Measurements from ENCODE around the gene BPIFB4. TPM values are rescaled to one million over a fixed set of nuclear protein-coding genes. Genes with fewer than 3 reads are reported as not detected.

The BPIFB4 gene
- polyA plus RNA-seq, 1 of the 3 experiments (the other 2 are of a cell fraction) = not detected

DNA sequence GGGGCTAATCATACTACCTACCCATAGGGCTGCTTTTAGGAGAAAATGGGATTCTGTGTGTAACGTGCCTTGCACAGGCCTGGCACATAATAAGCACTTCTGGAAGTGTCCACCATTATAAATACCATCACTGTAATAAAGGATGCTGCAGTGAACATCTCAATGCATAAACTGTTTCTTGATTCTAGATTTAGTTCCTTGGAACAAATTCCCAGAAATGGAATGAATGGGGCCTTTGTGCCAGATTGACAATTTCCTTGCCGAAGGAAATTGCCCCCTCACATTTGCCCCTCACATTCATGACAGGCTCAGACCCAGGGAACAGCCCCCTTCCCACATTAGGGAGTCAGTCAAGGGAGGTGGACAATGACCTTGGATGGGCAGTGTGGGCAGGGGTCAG is 29.2 kb downstream of the BPIFB4 start:
- TF ChIP-seq, protein P1, sequence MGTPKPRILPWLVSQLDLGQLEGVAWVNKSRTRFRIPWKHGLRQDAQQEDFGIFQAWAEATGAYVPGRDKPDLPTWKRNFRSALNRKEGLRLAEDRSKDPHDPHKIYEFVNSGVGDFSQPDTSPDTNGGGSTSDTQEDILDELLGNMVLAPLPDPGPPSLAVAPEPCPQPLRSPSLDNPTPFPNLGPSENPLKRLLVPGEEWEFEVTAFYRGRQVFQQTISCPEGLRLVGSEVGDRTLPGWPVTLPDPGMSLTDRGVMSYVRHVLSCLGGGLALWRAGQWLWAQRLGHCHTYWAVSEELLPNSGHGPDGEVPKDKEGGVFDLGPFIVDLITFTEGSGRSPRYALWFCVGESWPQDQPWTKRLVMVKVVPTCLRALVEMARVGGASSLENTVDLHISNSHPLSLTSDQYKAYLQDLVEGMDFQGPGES (IDR thresholded peaks at IDR 0.05; ENCODE audit: low read depth, low read length) = no peak
- TF ChIP-seq FOXJ3 (CRISPR knock-in tag; IDR thresholded peaks at IDR 0.05) = no peak
- TF ChIP-seq, protein P2, sequence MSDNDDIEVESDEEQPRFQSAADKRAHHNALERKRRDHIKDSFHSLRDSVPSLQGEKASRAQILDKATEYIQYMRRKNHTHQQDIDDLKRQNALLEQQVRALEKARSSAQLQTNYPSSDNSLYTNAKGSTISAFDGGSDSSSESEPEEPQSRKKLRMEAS (IDR thresholded peaks at IDR 0.05; ENCODE audit: low read depth) = no peak
- TF ChIP-seq RAD21 (IDR thresholded peaks at IDR 0.05; ENCODE audit: low read length) = no peak
- no peak for TF ChIP-seq FOSL2 (IDR thresholded peaks at IDR 0.05; ENCODE audit: borderline replicate concordance, low read depth)
- TF ChIP-seq GATA2 (CRISPR knock-in tag; IDR thresholded peaks at IDR 0.05) = no peak
- no peak for TF ChIP-seq RFX5 (IDR thresholded peaks at IDR 0.05; ENCODE audit: low read length)
- TF ChIP-seq YY1 (IDR thresholded peaks at IDR 0.05; ENCODE audit: low read depth) = no peak
- TF ChIP-seq, protein P3, sequence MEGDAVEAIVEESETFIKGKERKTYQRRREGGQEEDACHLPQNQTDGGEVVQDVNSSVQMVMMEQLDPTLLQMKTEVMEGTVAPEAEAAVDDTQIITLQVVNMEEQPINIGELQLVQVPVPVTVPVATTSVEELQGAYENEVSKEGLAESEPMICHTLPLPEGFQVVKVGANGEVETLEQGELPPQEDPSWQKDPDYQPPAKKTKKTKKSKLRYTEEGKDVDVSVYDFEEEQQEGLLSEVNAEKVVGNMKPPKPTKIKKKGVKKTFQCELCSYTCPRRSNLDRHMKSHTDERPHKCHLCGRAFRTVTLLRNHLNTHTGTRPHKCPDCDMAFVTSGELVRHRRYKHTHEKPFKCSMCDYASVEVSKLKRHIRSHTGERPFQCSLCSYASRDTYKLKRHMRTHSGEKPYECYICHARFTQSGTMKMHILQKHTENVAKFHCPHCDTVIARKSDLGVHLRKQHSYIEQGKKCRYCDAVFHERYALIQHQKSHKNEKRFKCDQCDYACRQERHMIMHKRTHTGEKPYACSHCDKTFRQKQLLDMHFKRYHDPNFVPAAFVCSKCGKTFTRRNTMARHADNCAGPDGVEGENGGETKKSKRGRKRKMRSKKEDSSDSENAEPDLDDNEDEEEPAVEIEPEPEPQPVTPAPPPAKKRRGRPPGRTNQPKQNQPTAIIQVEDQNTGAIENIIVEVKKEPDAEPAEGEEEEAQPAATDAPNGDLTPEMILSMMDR (IDR thresholded peaks at IDR 0.05) = no peak
- TF ChIP-seq POLR2AphosphoS5 (IDR thresholded peaks at IDR 0.05; ENCODE audit: low read depth, low read length) = no peak
- TF ChIP-seq CHD2 (IDR thresholded peaks at IDR 0.05; ENCODE audit: low read length, partially characterized antibody) = no peak
- TF ChIP-seq EP300 (IDR thresholded peaks at IDR 0.05; ENCODE audit: borderline replicate concordance in 1 of 2, low read depth in 1 of 2, low read length in 1 of 2) = no peak
- TF ChIP-seq, protein P4, sequence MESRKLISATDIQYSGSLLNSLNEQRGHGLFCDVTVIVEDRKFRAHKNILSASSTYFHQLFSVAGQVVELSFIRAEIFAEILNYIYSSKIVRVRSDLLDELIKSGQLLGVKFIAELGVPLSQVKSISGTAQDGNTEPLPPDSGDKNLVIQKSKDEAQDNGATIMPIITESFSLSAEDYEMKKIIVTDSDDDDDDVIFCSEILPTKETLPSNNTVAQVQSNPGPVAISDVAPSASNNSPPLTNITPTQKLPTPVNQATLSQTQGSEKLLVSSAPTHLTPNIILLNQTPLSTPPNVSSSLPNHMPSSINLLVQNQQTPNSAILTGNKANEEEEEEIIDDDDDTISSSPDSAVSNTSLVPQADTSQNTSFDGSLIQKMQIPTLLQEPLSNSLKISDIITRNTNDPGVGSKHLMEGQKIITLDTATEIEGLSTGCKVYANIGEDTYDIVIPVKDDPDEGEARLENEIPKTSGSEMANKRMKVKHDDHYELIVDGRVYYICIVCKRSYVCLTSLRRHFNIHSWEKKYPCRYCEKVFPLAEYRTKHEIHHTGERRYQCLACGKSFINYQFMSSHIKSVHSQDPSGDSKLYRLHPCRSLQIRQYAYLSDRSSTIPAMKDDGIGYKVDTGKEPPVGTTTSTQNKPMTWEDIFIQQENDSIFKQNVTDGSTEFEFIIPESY (IDR thresholded peaks at IDR 0.05; ENCODE audit: borderline replicate concordance, low read depth) = no peak
- no peak for TF ChIP-seq TAF1 (IDR thresholded peaks at IDR 0.05; ENCODE audit: borderline replicate concordance, low read depth, low read length)
- TF ChIP-seq FOXM1 (IDR thresholded peaks at IDR 0.05; ENCODE audit: low read depth) = no peak
- Histone ChIP-seq H3K36me3 (replicated peaks in 1 of 2; ENCODE audit: control insufficient read depth in 1 of 2, insufficient read depth in 2 of 2, low read length in 1 of 2) (no peaks in the 10 kb centered on the region), H3K79me2 (ENCODE audit: insufficient read depth) (no peaks in the 10 kb centered on the region), H3F3A (replicated peaks; ENCODE audit: insufficient read depth) (no peaks in the 10 kb centered on the region), H3K4me2 (no peak overlapping the region), H3K9me3 (no peaks in the 10 kb centered on the region), H3K27me3 (ENCODE audit: insufficient read depth) (peaks cover 13% of the 10 kb centered on the region; the same call in 1 of the 2 replicates), H3K4me1 (ENCODE audit: control insufficient read depth in 1 of 2, insufficient read depth in 2 of 2, low read depth in 1 of 2, low read length in 1 of 2) (no peaks in the 10 kb centered on the region), H3K27ac (ENCODE audit: low read depth in 2 of 2, low read length in 1 of 2) (no peak overlapping the region), H3K4me3 (ENCODE audit: low read depth in 2 of 2, low read length in 1 of 2) (no peak overlapping the region), H2AFZ (ENCODE audit: low read depth) (no peak overlapping the region), H4K20me1 (ENCODE audit: insufficient read depth) (no peaks in the 10 kb centered on the region), H3K9ac (no peak overlapping the region), H3K9me2 (no peaks in the 10 kb centered on the region)
- CTCF ChIA-PET = no interaction called here
- POLR2A ChIA-PET = no interaction called here
- WGBS (ENCODE audit: low lambda C conversion rate) = 7% methylated on average over 2 of the region's 2 CpGs
- DNase-seq = no peak
